ENCODE results near the gene PARD3.

Gene PARD3

GRCh38 chr10:34540492-34540891 lies 274.6 kb downstream of the PARD3 start:
- Histone ChIP-seq H3K4me3 (ENCODE audit: low read depth, low read length) (no peak overlapping the region), H3K9me3 (ENCODE audit: control insufficient read depth, low read length) (no peaks in the 10 kb centered on the region), H2AFZ (no peak overlapping the region), H3K27me3 (ENCODE audit: control insufficient read depth, insufficient read depth, low read length) (no peaks in the 10 kb centered on the region), H3K27ac (no peak overlapping the region), H3K4me2 (ENCODE audit: low read length) (no peak overlapping the region), H3K4me1 (no peaks in the 10 kb centered on the region), H3K79me2 (no peaks in the 10 kb centered on the region), H3K9ac (no peak overlapping the region), H3K36me3 (ENCODE audit: control insufficient read depth, insufficient read depth, low read length) (no peaks in the 10 kb centered on the region)
- no peak for TF ChIP-seq CTCF (IDR thresholded peaks at IDR 0.05)

- Histone ChIP-seq H3K4me1 (no peaks in the 10 kb centered on the region), H3K9me3 (ENCODE audit: control insufficient read depth, low read length) (no peaks in the 10 kb centered on the region), H3K9ac (no peak overlapping the region), H3K27ac (no peak overlapping the region), H2AFZ (no peak overlapping the region), H3K4me2 (ENCODE audit: low read length) (no peak overlapping the region), H3K27me3 (ENCODE audit: control insufficient read depth, insufficient read depth, low read length) (no peaks in the 10 kb centered on the region), H3K36me3 (ENCODE audit: control insufficient read depth, insufficient read depth, low read length) (no peaks in the 10 kb centered on the region), H3K4me3 (ENCODE audit: low read depth, low read length) (no peak overlapping the region), H3K79me2 (peaks cover 2% of the 10 kb centered on the region)
- no peak for TF ChIP-seq CTCF (IDR thresholded peaks at IDR 0.05)
Observed at GRCh38 chr10:34539533-34540315, 275.4 kb downstream of the PARD3 start.

GRCh38 chr10:34538281-34538829 lies 276.7 kb downstream of the PARD3 start:
- Histone ChIP-seq H2AFZ (no peak overlapping the region), H3K27me3 (ENCODE audit: control insufficient read depth, insufficient read depth, low read length) (no peaks in the 10 kb centered on the region), H3K4me3 (ENCODE audit: low read depth, low read length) (no peak overlapping the region), H3K36me3 (ENCODE audit: control insufficient read depth, insufficient read depth, low read length) (no peaks in the 10 kb centered on the region), H3K4me2 (ENCODE audit: low read length) (peak overlapping the region; percentile 15), H3K4me1 (no peaks in the 10 kb centered on the region), H3K9me3 (ENCODE audit: control insufficient read depth, low read length) (no peaks in the 10 kb centered on the region), H3K27ac (no peak overlapping the region), H3K9ac (no peak overlapping the region), H3K79me2 (peaks cover 4% of the 10 kb centered on the region)
- no peak for TF ChIP-seq CTCF (IDR thresholded peaks at IDR 0.05)

- TF ChIP-seq CTCF (IDR thresholded peaks at IDR 0.05) = no peak
- Histone ChIP-seq H3K27ac (no peak overlapping the region), H3K4me3 (ENCODE audit: low read depth, low read length) (no peak overlapping the region)
Observed at GRCh38 chr10:34537629-34538231, 277.4 kb downstream of the PARD3 start.

More at GRCh38 chr10:34537629-34538231, 277.4 kb downstream of the PARD3 start:
- H3K9ac ChIP-seq = no peak overlapping the region
- H3K4me2 ChIP-seq (ENCODE audit: low read length) = no peak overlapping the region
- no peaks in the 10 kb centered on the region for H3K27me3 ChIP-seq (ENCODE audit: control insufficient read depth, insufficient read depth, low read length)
- H3K36me3 ChIP-seq (ENCODE audit: control insufficient read depth, insufficient read depth, low read length) = no peaks in the 10 kb centered on the region
- H3K79me2 ChIP-seq = peaks cover 4% of the 10 kb centered on the region
- no peaks in the 10 kb centered on the region for H3K9me3 ChIP-seq (ENCODE audit: control insufficient read depth, low read length)
- H2AFZ ChIP-seq = no peak overlapping the region
- no peaks in the 10 kb centered on the region for H3K4me1 ChIP-seq

Measured in parathyroid adenoma (tissue), 2 donors.